GM18951 (cell line): Measurements from ENCODE around the gene MUSK.

Source experiments
- POLR2A ChIP-seq: IDR thresholded peaks from 4 replicates; pipeline ENCODE4 v1.6.1; 2011; ENCODE audit warnings: mild to moderate bottlenecking; ENCODE audit not compliant: insufficient read length, insufficient read depth; ENCODE audit errors: extremely low read depth
- in situ Hi-C: fragments of 300-500 bp; cut with MboI; formaldehyde crosslinking; loops from one replicate; pipeline ENCODE4 v1.12.0; 2022; ENCODE audit warnings: low sequenced_read_pairs, mixed read lengths, inconsistent platforms; ENCODE audit not compliant: unreplicated experiment

The MUSK gene

DNA sequence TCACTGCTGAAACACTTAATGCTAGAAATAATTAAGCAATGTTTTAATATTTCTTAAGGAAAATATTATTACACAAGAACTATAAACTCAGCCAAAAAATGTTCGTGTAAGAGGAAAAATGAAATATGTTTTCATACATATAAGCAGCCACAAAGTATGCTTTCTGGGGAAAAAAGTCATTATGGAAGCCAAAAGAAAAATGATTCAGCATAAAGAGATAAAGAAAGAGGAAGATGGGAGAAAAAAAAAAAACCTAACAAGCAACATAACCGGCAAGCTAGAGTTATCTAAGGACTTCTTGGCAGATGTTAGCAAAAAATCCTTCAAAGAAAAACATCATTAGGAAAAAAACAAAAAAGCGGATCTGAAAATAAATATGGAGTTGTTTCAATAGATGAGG lies 179.1 kb downstream of the MUSK start:
- no peak for TF ChIP-seq POLR2A
- in situ Hi-C loops, result no loop called here

DNA sequence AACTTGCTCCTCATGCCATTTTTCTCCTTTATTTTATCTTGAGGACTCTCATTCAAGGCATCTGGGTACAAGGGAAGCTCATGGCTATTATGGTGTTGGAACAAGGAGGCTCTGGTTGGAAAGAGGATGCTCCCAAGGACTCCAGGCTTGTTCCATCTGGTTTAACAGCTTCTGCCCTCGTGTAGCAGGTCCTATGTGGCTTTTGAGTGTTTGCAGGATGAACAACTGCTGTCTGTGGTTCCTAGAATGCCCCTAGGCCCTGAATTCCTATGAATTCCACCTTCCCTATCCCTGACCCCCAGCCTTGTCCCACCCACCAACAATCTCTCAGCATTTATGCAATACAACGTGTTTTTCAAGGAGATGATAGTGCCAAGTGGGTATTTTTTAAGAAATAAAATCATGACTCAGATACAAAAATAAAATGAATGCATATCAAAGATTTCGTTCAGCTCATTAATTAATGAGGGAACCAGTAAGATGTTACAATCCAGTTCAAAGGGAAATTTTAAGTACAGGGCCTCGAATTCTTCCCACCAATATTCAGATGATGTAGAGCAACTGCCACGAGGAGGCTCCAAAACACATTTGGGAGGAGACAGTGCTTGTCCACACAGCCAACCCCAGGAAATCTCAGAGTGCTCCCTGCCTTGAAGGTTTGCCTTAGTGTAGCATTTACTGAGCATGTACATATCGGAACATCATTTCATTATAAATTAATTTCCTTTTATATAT lies 182.0 kb downstream of the MUSK start:
- in situ Hi-C loops, result no loop called here

More for the DNA sequence above, 182.0 kb downstream of the MUSK start:
- TF ChIP-seq POLR2A, result no peak
